ENCODE measurements around the gene PGA5.
"Not testable (repeated sequence)": the region's sequence is repeated elsewhere in the genome, so short reads cannot be mapped to it uniquely, and the experiment has no call there.

Gene PGA5

DNA sequence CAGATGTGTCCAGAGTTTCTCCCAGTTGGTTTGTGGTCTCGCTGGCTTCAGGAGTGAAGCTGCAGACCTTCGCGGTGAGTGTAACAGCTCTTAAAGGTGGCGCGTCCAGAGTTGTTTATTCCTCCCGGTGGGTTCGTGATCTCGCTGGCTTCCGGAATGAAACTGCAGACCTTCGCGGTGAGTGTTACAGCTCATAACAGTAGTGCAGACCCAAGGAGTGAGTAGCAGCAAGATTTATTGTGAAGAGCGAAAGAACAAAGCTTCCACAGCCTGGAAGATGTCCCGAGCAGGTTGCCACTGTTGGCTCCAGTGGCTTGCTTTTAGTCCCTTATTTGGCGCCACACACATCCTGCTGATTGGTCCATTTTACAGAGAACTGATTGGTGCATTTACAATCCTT is 39.5 kb upstream of the PGA5 start:
- H3K27ac ChIP-seq: no peak overlapping the region
- no peak for TF ChIP-seq ZFX (IDR thresholded peaks at IDR 0.05; ENCODE audit: borderline replicate concordance)
- no peak for TF ChIP-seq CTCF (IDR thresholded peaks at IDR 0.05)

DNA sequence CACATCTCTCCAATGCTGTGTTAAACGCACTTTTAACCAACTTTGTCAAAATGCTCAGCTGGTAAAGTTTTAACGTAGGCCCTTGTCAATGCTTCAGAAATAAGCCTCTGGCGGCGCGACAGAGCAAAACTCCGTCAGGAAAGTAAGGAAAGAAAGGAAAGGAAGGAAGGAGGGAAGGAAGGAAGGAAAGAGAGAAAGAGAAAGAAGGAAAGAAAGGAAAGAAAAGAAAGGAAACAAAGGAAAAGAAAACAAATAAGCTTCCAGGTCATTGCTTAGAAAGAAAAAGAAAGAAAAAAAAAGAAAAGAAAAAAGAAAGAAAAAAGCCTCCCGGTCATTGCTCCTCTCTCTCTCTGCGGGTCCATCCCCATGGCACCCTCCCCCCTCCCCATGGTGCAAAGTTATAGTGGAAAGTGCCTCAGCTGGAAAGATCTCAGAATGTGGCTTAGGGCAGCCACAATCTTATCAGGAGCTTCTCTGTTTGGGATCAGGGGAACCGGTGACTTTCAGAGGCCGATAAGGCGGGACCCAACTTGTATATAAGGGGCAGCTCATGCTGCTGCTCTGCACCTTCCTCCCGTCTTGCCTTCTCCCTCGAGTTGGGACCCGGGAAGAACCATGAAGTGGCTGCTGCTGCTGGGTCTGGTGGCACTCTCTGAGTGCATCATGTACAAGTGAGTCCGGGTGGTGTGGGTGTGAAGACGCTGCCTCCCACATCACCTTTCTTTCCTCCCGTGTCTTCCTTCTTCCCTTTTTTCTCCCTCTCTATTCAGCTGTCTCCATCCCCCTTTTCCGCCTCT is 37.8 kb upstream of the PGA5 start, which contains the start of gene PGA3:
PGA3 (plus strand) TSS at position 566 of the 797 bp plus-strand sequence; CDS start at position 616, 50 bp downstream.
- H3K27ac ChIP-seq: not testable (repeated sequence)

- not testable (repeated sequence) for H3K27ac ChIP-seq
These were observed 37.1 kb upstream of the PGA5 start for GRCh38 chr11:61203873-61204272.

DNA sequence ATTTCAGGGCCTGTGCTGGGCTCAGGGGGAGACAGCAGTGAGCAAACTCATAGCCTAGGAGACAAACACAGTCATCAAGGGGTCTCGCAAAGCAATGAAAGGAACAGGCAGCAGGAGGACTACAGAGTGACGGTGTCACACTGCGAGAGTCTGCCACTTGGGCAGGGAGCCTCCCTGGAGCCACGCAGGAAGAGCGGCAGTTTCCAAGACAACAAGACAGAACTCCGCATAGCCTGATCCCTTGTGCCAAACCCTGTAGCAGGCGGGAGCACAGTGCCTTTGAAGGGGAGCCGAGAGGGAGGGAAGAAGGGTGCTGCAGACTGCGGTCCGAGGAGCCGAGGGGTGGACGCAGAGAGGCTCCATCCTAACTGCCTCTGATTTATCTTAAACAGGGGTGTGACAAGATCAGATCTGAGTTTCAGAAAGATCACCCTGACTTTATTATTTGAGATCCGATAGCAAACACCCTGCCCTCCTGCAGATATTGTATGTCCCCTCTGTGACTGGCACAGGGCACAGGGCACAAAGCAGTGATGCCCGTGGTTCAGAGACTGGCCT is 36.4 kb upstream of the PGA5 start:
- H3K27ac ChIP-seq: not testable (repeated sequence)

DNA sequence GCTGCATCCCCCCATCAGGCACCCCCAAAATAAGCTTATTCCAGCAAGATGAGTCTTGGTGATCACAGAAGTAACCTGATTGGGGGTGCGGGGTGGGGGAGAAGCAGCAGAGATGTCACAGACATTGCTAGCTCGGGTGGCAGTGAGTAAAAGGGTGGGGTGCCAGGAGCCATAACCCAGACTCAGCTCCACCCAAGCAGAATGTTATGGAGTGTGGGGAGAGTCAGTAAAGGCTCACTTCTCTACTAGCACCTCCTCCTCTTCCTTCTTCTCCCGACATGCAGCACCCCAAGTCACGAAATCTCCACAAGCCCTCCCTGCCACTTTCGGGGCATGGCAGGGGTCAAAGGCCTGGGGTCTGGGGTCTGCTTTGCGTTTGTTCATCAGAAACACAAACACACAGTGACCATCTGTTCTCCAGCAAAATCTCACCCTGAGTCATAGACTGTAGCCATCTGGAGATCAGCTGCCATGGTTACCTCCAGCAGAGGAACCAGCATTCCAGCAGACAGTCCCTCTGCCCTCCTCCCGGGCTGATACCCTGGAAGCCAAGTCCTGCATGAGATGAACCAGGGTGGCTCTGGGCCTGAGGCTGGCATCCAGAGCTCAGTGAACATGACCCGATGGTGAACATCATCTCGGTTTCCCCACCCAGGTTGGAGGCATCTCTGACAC is 33.2 kb upstream of the PGA5 start:
- H3K27ac ChIP-seq: not testable (repeated sequence)

DNA sequence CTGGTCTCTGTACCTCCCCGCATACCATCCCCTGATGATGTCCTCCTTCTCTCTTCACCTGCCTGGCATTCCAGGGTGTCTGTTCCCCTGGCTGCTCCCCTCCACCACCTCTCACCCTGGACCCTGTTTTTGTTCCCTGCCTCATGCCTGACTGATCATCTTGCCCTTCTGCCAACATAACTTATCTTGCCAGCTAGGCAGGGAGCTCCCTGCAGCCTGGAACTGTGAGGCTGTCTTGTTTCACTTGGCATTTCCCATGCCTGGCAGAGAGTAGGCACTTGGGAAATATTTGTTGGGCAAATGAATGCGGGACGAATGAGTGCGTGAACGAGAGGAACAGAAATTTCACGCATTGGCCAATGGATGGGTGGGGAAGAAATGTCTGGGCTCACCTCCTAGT is 30.3 kb upstream of the PGA5 start:
- not testable (repeated sequence) for H3K27ac ChIP-seq

DNA sequence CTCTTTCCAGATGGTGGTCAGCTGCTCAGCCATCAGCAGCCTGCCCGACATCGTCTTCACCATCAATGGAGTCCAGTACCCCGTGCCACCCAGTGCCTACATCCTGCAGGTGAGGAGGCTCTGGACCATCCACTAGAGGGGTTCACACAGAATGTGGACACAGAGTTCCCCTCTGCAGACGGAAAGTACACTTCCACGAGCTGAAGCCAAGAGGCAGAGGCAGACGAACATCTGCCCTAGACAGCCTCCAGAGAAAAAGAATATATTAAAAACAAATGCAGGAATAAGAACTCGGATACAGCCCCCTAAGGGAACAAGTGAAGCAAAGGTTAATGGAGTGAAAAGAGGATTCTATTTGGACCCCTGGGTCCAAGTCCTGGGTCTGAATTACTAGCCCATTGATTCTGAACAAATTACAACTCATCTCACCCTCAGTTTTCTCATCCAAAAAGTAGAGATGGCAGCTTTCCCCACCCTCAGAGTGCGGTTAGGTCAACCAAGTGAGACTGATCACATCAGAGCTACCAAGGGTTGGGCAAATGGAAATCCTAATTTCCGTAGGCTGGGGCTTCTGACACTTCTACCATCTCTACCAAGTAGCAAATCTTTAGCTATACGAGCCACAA is 29.5 kb upstream of the PGA5 start:
- H3K27ac ChIP-seq: not testable (repeated sequence)

GRCh38 chr11:61212202-61212601 is 28.8 kb upstream of the PGA5 start:
- not testable (repeated sequence) for H3K27ac ChIP-seq

DNA sequence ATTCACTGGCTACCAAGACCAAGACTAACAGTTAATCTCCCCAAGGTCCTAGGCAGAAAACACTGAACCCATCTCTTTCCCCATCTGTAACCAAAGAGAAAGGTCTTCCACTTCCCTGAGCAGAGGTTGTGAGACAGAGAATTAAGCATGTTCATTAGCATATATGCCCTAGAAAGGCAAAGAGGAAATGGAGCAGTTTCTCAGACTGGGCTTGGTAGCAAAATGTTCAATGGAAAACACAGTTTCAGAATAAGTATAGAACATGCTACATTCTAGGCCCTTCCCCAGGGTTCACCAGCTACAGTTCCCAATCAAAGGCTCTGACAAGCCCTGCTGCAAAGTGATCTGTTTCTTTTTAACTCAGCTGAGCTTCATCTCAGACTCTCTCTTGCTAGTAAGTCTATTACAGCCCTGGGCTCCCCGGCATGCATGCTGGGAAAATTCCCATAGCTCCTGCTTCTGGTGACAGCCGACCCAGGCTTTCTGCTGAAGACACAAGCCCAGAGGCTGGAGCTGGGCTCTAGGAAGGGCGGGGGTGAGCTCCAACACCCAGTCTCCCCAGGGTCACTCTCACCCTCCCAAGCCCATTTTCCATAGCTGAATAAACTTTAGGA is 27.2 kb upstream of the PGA5 start:
- not testable (repeated sequence) for H3K27ac ChIP-seq

DNA sequence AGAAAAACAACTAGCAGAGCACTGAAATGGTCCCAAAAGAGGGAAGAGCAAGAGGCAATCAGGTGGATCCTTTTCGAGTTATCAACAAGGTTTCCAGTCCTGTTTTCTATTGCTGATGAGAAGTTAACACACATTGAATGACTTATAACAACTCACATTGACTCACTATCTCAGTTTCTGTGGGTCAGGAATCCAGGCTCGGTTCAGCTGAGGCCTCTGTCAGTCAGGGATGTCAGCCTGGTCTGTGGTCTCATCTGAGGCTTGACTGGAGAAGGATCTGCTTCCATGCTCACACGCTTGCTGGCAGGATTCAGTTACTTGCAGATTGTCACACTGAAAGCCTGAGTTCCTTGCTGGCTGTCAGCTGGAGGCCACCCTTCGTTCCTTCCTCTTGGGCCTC is 22.7 kb upstream of the PGA5 start:
- not testable (repeated sequence) for H3K27ac ChIP-seq

DNA sequence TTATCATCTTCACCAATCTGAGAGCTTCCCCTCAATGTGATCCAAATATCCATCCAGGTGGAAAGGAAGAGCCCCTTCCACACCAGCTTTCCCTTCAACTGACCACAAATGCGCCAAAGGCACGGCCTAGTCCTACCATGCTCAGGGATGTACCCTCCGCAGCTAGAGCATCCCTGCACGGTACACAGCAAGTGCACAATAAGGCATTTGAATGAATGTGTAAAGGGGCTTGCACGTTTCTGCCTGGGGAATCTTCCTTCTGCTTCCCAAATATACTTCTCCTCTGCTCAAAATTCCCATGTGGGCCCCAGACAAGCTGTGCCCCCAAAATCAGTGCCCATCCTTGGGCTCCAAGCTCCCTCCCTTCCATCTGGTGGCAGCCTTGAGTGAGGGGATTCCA is 22.0 kb upstream of the PGA5 start:
- not testable (repeated sequence) for H3K27ac ChIP-seq

- not testable (repeated sequence) for H3K27ac ChIP-seq
These were observed 18.9 kb upstream of the PGA5 start, which contains the start of gene PGA4 for GRCh38 chr11:61222047-61222446. PGA4 (plus strand) TSS chr11:61222347; CDS start chr11:61222401, 54 bp downstream.

DNA sequence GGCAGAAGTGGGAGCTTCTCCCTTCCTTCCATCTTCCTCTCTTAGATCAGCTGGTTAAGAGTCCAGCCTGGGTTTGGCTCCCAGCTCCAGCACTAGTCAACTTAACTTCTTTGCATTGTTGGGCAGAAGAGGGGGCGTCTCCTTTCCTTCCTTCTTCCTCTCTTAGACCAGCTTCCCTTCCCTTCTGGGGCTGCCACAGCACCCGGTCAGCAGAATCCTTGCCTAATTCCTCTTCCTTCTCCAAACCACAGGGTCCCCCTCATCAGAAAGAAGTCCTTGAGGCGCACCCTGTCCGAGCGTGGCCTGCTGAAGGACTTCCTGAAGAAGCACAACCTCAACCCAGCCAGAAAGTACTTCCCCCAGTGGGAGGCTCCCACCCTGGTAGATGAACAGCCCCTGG is 18.3 kb upstream of the PGA5 start:
- H3K27ac ChIP-seq: not testable (repeated sequence)

DNA sequence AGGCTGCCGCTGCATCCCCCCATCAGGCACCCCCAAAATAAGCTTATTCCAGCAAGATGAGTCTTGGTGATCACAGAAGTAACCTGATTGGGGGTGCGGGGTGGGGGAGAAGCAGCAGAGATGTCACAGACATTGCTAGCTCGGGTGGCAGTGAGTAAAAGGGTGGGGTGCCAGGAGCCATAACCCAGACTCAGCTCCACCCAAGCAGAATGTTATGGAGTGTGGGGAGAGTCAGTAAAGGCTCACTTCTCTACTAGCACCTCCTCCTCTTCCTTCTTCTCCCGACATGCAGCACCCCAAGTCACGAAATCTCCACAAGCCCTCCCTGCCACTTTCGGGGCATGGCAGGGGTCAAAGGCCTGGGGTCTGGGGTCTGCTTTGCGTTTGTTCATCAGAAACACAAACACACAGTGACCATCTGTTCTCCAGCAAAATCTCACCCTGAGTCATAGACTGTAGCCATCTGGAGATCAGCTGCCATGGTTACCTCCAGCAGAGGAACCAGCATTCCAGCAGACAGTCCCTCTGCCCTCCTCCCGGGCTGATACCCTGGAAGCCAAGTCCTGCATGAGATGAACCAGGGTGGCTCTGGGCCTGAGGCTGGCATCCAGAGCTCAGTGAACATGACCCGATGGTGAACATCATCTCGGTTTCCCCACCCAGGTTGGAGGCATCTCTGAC is 14.4 kb upstream of the PGA5 start:
- H3K27ac ChIP-seq: not testable (repeated sequence)

- H3K27ac ChIP-seq: not testable (repeated sequence)
These were observed 11.5 kb upstream of the PGA5 start for GRCh38 chr11:61229458-61229857.

DNA sequence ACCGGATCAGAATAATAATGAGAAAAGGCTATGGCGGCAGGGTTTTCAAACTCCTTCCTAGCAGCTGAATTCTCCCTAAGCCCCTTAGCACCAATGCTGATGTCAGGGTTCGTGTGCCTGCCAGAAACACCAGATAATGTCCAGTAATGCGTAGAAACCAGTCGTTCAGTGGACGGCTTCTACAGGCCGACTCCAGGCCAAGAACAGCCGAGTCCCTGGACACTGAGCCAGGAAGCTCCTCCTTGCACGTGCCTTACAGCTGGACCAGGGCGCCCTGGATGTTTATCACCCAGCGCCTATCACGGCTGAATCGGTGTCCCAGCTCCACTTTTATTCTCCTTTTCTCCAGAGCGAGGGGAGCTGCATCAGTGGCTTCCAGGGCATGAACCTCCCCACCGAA is 9.9 kb upstream of the PGA5 start:
- not testable (repeated sequence) for H3K27ac ChIP-seq

GRCh38 chr11:61231585-61231984 is 9.4 kb upstream of the PGA5 start:
- not testable (repeated sequence) for H3K27ac ChIP-seq

DNA sequence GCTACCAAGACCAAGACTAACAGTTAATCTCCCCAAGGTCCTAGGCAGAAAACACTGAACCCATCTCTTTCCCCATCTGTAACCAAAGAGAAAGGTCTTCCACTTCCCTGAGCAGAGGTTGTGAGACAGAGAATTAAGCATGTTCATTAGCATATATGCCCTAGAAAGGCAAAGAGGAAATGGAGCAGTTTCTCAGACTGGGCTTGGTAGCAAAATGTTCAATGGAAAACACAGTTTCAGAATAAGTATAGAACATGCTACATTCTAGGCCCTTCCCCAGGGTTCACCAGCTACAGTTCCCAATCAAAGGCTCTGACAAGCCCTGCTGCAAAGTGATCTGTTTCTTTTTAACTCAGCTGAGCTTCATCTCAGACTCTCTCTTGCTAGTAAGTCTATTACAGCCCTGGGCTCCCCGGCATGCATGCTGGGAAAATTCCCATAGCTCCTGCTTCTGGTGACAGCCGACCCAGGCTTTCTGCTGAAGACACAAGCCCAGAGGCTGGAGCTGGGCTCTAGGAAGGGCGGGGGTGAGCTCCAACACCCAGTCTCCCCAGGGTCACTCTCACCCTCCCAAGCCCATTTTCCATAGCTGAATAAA is 8.3 kb upstream of the PGA5 start:
- H3K27ac ChIP-seq: not testable (repeated sequence)

DNA sequence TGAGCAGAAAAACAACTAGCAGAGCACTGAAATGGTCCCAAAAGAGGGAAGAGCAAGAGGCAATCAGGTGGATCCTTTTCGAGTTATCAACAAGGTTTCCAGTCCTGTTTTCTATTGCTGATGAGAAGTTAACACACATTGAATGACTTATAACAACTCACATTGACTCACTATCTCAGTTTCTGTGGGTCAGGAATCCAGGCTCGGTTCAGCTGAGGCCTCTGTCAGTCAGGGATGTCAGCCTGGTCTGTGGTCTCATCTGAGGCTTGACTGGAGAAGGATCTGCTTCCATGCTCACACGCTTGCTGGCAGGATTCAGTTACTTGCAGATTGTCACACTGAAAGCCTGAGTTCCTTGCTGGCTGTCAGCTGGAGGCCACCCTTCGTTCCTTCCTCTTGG is 3.8 kb upstream of the PGA5 start:
- H3K27ac ChIP-seq: not testable (repeated sequence)

Data from 22Rv1 (cell line).